K562 (cell line): Measurements from ENCODE around the gene PPFIA3. TPM values are rescaled to one million over a fixed set of nuclear protein-coding genes. Genes with fewer than 3 reads are reported as not detected.

Source experiments
- BRD4 ChIP-seq: fragments of 200-600 bp; sonication (generic); IDR thresholded peaks from 2 replicates; pipeline ENCODE4 v1.6.1; 2017; ENCODE audit warnings: inconsistent platforms
- CBX3 ChIP-seq, 2 experiments: IDR thresholded peaks; 1 replicate in 1 of 2; 2 replicates in 1 of 2; pipeline ENCODE4 v1.6.1; 2012; ENCODE audit warnings: inconsistent platforms in 2 of 2, low read length in 2 of 2, borderline replicate concordance in 1 of 2, control low read depth in 1 of 2
- CTBP1 ChIP-seq: fragments of 450-650 bp; IDR thresholded peaks from 2 replicates; pipeline ENCODE4 v1.6.1; 2016; ENCODE audit warnings: borderline replicate concordance
- FOXJ2 ChIP-seq: fragments of 200-800 bp; sonication (Bioruptor generic); IDR thresholded peaks from 2 replicates; pipeline ENCODE4 v1.6.1; 2016; ENCODE audit warnings: missing genetic modification characterization, missing compliant biosample characterization
- MAFK ChIP-seq: IDR thresholded peaks from 2 replicates; pipeline ENCODE4 v1.6.1; 2011; ENCODE audit warnings: low read length, improper control_type of control experiment
- NEUROD1 ChIP-seq: fragments of 150-350 bp; IDR thresholded peaks from 2 replicates; pipeline ENCODE4 v1.6.1; 2014; ENCODE audit warnings: borderline replicate concordance, low read length, low read depth; ENCODE audit not compliant: partially characterized antibody
- POLR3A ChIP-seq: IDR thresholded peaks from 2 replicates; pipeline ENCODE4 v1.6.1; 2011; ENCODE audit warnings: borderline replicate concordance, mild to moderate bottlenecking, moderate library complexity; ENCODE audit not compliant: insufficient read length, insufficient read depth; ENCODE audit errors: extremely low read depth
- PURB ChIP-seq: sonication (generic); formaldehyde crosslinking; IDR thresholded peaks from 2 replicates; pipeline ENCODE4 v1.9.0; 2021; ENCODE audit warnings: low read depth, mild to moderate bottlenecking, missing genetic modification reagents
- RAD21 ChIP-seq, 2 experiments: fragments of 250-450 bp in 1 of 2; fragments of 450-650 bp in 1 of 2; sonication (Bioruptor Pico) in 1 of 2; formaldehyde crosslinking in 1 of 2; IDR thresholded peaks in 1 of 2; conservative IDR thresholded peaks in 1 of 2; 2 replicates each; pipeline versions ENCODE4 v1.4.0 to v1.8.0; 2020 to 2022; ENCODE audit warnings: mild to moderate bottlenecking in 2 of 2, moderate library complexity in 1 of 2
- RHOXF2B ChIP-seq: fragments of 250-450 bp; sonication (Bioruptor Pico); conservative IDR thresholded peaks from 2 replicates; pipeline ENCODE4 v1.5.1; 2021
- SLC30A9 ChIP-seq: fragments of 250-450 bp; sonication (Bioruptor Pico); IDR thresholded peaks from 2 replicates; pipeline ENCODE4 v1.8.0; 2022; ENCODE audit warnings: mild to moderate bottlenecking, moderate library complexity
- SREBF2 ChIP-seq: sonication (generic); formaldehyde crosslinking; IDR thresholded peaks from 2 replicates; pipeline ENCODE4 v1.4.0; 2020; ENCODE audit warnings: mild to moderate bottlenecking, missing genetic modification reagents
- SRF ChIP-seq, 2 experiments: fragments of 250-450, 450-650 bp in 1 of 2; sonication (Bioruptor Pico) in 1 of 2; sonication (generic) in 1 of 2; formaldehyde crosslinking; IDR thresholded peaks; 2 replicates each; pipeline versions ENCODE4 v1.5.0 to v1.5.1; 2020 to 2022; ENCODE audit warnings: mild to moderate bottlenecking in 1 of 2, missing genetic modification reagents in 1 of 2
- TBL1XR1 ChIP-seq, 2 experiments: IDR thresholded peaks; 2 replicates each; pipeline ENCODE4 v1.6.1; 2012; ENCODE audit warnings: improper control_type of control experiment in 2 of 2, low read length in 2 of 2, mild to moderate bottlenecking in 1 of 2
- ZNF143 ChIP-seq: sonication (generic); formaldehyde crosslinking; IDR thresholded peaks from 2 replicates; pipeline ENCODE4 v1.9.0; 2022; ENCODE audit warnings: mild to moderate bottlenecking, missing genetic modification reagents
- polyA plus RNA-seq, 8 experiments: library from polyadenylated mRNA; depleted of rRNA in 4 of 8; stranded (reverse) in 5 of 8; unstranded in 3 of 8; fragments of >200 nt; fragmentation: Nextera tagmentation in 2 of 8; fragmentation: Illumina TruSeq in 1 of 8; extraction: Ambion mirVana in 2 of 8; extraction: Trizol in 1 of 8; gene quantifications; 2 replicates each; pipeline versions ENCODE4 v1.2.1 to v1.2.3, GENCODE V29; 2011 to 2014; ENCODE audit warnings: inconsistent platforms in 1 of 8, missing spikeins in 1 of 8
- total RNA-seq, 7 experiments: library from RNA; depleted of rRNA in 6 of 7; stranded (reverse); fragments of >200 nt in 6 of 7; fragmentation: Illumina TruSeq in 2 of 7; extraction: Trizol in 2 of 7; gene quantifications; 2 replicates each; pipeline versions ENCODE4 v1.2.1 to v1.2.3, GENCODE V29; 2011 to 2021; ENCODE audit warnings: low replicate concordance in 1 of 7
- TF ChIP-seq, protein P1 (sequence below): fragments of 450-650 bp; formaldehyde crosslinking; IDR thresholded peaks from 2 replicates; pipeline ENCODE4 v1.4.0; 2022; ENCODE audit warnings: missing genetic modification characterization
- TF ChIP-seq, protein P2 (sequence below): sonication (generic); formaldehyde crosslinking; IDR thresholded peaks from 2 replicates; pipeline ENCODE4 v1.8.0; 2022; ENCODE audit warnings: missing genetic modification reagents, mild to moderate bottlenecking, borderline replicate concordance
- TF ChIP-seq, protein P3 (sequence below): fragments of 250-450 bp; sonication (Bioruptor Pico); IDR thresholded peaks from 2 replicates; pipeline ENCODE4 v1.5.0; 2020; ENCODE audit warnings: mild to moderate bottlenecking
- TF ChIP-seq, protein P4 (sequence below): sonication (generic); formaldehyde crosslinking; IDR thresholded peaks from 2 replicates; pipeline ENCODE4 v1.8.1; 2023; ENCODE audit warnings: mild to moderate bottlenecking, missing genetic modification reagents
- TF ChIP-seq, protein P5 (sequence below): fragments of 450-650 bp; IDR thresholded peaks from 2 replicates; pipeline ENCODE4 v1.6.1; 2016; ENCODE audit warnings: missing biosample characterization, missing genetic modification characterization

PPFIA3 gene
- total and polyA plus RNA-seq, 9 of the 15 experiments (the other 6 are each of a cell fraction or from before 2014, with no cell fraction given): 0.10 to 53.0 (median 17.6) TPM

DNA sequence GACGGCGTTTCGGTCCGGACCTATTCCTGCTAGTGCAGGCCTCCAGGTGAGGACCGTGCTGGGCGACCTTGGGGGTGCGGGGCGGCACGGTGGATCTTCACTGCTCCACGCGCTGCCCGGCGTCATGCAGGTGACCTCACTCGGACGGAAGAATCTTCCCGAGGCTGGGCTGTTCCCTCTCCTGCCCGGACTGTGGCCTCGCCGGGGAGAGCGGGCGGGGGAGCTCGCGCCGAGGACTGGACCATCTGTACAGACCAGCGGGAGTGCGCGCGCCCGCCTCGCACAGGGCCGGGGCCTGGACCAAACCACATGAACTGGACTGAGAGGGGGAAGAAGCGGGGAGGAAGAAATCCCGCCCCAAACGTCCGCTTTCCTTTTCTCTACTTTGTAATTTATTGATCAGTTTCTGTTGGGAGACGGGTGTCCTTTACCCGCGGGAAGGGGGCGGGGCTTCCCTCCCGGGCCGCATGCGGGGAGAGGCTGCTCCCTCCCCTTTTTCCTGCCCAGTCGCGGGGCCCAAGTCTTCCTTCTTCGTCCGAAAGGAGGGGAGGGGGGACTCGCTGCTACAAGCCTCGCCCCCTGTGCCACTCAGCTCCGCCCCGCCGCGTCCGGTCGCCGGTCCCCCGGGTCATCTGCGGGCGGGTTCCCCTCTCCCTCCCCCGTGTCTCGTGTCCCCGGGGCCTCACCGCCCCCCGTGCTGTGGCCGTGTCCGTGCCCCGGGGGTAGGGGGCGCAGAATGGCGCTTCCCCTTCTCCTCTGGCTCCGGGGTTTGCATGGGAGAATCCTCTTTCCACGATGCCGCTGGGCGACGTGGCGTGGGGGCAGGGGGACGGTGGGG is 31.0 kb downstream of the PPFIA3 start (continued):
- TF ChIP-seq, protein P1, sequence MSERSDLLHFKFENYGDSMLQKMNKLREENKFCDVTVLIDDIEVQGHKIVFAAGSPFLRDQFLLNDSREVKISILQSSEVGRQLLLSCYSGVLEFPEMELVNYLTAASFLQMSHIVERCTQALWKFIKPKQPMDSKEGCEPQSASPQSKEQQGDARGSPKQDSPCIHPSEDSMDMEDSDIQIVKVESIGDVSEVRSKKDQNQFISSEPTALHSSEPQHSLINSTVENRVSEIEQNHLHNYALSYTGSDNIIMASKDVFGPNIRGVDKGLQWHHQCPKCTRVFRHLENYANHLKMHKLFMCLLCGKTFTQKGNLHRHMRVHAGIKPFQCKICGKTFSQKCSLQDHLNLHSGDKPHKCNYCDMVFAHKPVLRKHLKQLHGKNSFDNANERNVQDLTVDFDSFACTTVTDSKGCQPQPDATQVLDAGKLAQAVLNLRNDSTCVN (CRISPR knock-in tag): no peak
- peak; percentile 68 for TF ChIP-seq NEUROD1
- no peak for TF ChIP-seq RHOXF2B (CRISPR knock-in tag)
- no peak for TF ChIP-seq MAFK
- TF ChIP-seq TBL1XR1 (IDR thresholded peaks at IDR 0.05; ENCODE audit: low read length in 2 of 2): no peak
- TF ChIP-seq, protein P2, sequence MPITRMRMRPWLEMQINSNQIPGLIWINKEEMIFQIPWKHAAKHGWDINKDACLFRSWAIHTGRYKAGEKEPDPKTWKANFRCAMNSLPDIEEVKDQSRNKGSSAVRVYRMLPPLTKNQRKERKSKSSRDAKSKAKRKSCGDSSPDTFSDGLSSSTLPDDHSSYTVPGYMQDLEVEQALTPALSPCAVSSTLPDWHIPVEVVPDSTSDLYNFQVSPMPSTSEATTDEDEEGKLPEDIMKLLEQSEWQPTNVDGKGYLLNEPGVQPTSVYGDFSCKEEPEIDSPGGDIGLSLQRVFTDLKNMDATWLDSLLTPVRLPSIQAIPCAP (CRISPR knock-in tag): no peak
- TF ChIP-seq BRD4: no peak
- TF ChIP-seq, protein P3, sequence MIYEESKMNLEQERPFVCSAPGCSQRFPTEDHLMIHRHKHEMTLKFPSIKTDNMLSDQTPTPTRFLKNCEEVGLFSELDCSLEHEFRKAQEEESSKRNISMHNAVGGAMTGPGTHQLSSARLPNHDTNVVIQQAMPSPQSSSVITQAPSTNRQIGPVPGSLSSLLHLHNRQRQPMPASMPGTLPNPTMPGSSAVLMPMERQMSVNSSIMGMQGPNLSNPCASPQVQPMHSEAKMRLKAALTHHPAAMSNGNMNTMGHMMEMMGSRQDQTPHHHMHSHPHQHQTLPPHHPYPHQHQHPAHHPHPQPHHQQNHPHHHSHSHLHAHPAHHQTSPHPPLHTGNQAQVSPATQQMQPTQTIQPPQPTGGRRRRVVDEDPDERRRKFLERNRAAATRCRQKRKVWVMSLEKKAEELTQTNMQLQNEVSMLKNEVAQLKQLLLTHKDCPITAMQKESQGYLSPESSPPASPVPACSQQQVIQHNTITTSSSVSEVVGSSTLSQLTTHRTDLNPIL (CRISPR knock-in tag): no peak
- no peak for TF ChIP-seq CBX3 (IDR thresholded peaks at IDR 0.05; ENCODE audit: borderline replicate concordance in 1 of 2, low read length in 2 of 2)
- no peak for TF ChIP-seq POLR3A
- no peak for TF ChIP-seq ZNF143 (CRISPR knock-in tag)
- no peak for TF ChIP-seq SRF (CRISPR knock-in tag; IDR thresholded peaks at IDR 0.05)
- TF ChIP-seq RAD21 (CRISPR knock-in tag; conservative IDR thresholded peaks at IDR 0.05 in 1 of 2, IDR thresholded peaks at IDR 0.05 in 1 of 2): no peak
- peak; percentile 20; the same call in 1 of the 2 replicates for TF ChIP-seq CTBP1
- TF ChIP-seq PURB (CRISPR knock-in tag): no peak
- TF ChIP-seq SREBF2 (CRISPR knock-in tag): no peak
- no peak for TF ChIP-seq FOXJ2 (tag)
- no peak for TF ChIP-seq SLC30A9 (CRISPR knock-in tag)
- TF ChIP-seq, protein P4, sequence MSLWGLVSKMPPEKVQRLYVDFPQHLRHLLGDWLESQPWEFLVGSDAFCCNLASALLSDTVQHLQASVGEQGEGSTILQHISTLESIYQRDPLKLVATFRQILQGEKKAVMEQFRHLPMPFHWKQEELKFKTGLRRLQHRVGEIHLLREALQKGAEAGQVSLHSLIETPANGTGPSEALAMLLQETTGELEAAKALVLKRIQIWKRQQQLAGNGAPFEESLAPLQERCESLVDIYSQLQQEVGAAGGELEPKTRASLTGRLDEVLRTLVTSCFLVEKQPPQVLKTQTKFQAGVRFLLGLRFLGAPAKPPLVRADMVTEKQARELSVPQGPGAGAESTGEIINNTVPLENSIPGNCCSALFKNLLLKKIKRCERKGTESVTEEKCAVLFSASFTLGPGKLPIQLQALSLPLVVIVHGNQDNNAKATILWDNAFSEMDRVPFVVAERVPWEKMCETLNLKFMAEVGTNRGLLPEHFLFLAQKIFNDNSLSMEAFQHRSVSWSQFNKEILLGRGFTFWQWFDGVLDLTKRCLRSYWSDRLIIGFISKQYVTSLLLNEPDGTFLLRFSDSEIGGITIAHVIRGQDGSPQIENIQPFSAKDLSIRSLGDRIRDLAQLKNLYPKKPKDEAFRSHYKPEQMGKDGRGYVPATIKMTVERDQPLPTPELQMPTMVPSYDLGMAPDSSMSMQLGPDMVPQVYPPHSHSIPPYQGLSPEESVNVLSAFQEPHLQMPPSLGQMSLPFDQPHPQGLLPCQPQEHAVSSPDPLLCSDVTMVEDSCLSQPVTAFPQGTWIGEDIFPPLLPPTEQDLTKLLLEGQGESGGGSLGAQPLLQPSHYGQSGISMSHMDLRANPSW (CRISPR knock-in tag): no peak
- TF ChIP-seq, protein P5, sequence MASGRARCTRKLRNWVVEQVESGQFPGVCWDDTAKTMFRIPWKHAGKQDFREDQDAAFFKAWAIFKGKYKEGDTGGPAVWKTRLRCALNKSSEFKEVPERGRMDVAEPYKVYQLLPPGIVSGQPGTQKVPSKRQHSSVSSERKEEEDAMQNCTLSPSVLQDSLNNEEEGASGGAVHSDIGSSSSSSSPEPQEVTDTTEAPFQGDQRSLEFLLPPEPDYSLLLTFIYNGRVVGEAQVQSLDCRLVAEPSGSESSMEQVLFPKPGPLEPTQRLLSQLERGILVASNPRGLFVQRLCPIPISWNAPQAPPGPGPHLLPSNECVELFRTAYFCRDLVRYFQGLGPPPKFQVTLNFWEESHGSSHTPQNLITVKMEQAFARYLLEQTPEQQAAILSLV (tag): no peak
